Right lobe of liver (tissue), 6 donors: ENCODE measurements around the gene BTNL3. TPM values are rescaled to one million over a fixed set of nuclear protein-coding genes. Genes with fewer than 3 reads are reported as not detected.

Experiments used
- ATAC-seq, 4 donors: fragments of 200-7000 bp; cut with Tn5 transposase; one replicate each; pipeline ENCODE4 v1.9.1; 2020; ENCODE audit warnings: mild to moderate bottlenecking in 4 of 4, moderate library complexity in 4 of 4
- DNase-seq, 3 donors: peaks; one replicate each; pipeline ENCODE4 v3.0.0-alpha.2; 2020
- H3K27ac ChIP-seq, 3 donors: fragments of 200-600 bp; one replicate each; pipeline ENCODE4 v1.8.0; 2022
- H3K27me3 ChIP-seq, 2 donors: fragments of 200-600 bp; one replicate each; pipeline ENCODE4 v1.8.0; 2022
- H3K36me3 ChIP-seq, 4 donors: fragments of 200-600 bp; sonication (generic) in 1 of 4; one replicate each; pipeline versions ENCODE4 v1.5.1 to v1.8.0; 2017 to 2022; ENCODE audit warnings: control low read depth in 1 of 4
- H3K4me1 ChIP-seq, 4 donors: fragments of 200-600 bp; sonication (generic) in 1 of 4; one replicate each; pipeline versions ENCODE4 v1.5.1 to v1.8.0; 2017 to 2022; ENCODE audit warnings: control low read depth in 1 of 4
- H3K4me3 ChIP-seq, 3 donors: fragments of 200-600 bp; one replicate each; pipeline ENCODE4 v1.8.0; 2022
- H3K9me3 ChIP-seq, 4 donors: fragments of 200-600 bp; sonication (generic) in 1 of 4; one replicate each; pipeline versions ENCODE4 v1.5.1 to v1.8.0; 2017 to 2022; ENCODE audit warnings: control low read depth in 1 of 4
- POLR2A ChIP-seq: fragments of 450-650 bp; IDR thresholded peaks from one replicate; pipeline ENCODE4 v1.6.1; 2017; ENCODE audit warnings: antibody characterized with exemption, mild to moderate bottlenecking
- WGBS: methylation state at CpG from one replicate; pipeline ENCODE4 v1.1.6; 2018; ENCODE audit warnings: low coverage, low lambda C conversion rate; ENCODE audit not compliant: insufficient coverage; ENCODE audit errors: missing lambda C conversion rate; 5-methylcytosine and 5-hydroxymethylcytosine counted together
- intact Hi-C, 2 donors: fragments of 100-400 bp; cut with DNase I; formaldehyde crosslinking; loops; one replicate each; pipeline versions ENCODE4 v1.11.2 to v1.14.1; 2022
- total RNA-seq, 6 experiments: library from RNA; depleted of rRNA in 2 of 6; stranded (reverse); fragments of >200 nt in 2 of 6; fragmentation: NEBNext Ultra II Directional in 3 of 6; extraction: Animal tissue kit (Norgen Biotek cat#: 25700) in 3 of 6; gene quantifications; one replicate each; pipeline versions ENCODE4 v1.1.0 to v1.2.4, GENCODE V29; 2016 to 2023
- TF ChIP-seq, protein P1 (sequence below), 4 donors: fragments of 200-600 bp in 3 of 4; fragments of 450-650 bp in 1 of 4; IDR thresholded peaks; one replicate each; pipeline versions ENCODE4 v1.5.1 to v1.8.0; 2016 to 2022; ENCODE audit warnings: antibody characterized with exemption in 4 of 4, mild to moderate bottlenecking in 2 of 4
- donor health status: DM: no; HTN: yes; CAD: no.
- donor health status: DM: no; HTN: no; CAD: no.
- donor health status: DM: no; HTN: no; CAD: no.
- donor health status: DM: no; HTN: yes; CAD: no.
- donor health status: DM: no; HTN: yes; CAD: no.

BTNL3 gene
- total RNA-seq, 6 experiments from 2014 or later = not detected

DNA sequence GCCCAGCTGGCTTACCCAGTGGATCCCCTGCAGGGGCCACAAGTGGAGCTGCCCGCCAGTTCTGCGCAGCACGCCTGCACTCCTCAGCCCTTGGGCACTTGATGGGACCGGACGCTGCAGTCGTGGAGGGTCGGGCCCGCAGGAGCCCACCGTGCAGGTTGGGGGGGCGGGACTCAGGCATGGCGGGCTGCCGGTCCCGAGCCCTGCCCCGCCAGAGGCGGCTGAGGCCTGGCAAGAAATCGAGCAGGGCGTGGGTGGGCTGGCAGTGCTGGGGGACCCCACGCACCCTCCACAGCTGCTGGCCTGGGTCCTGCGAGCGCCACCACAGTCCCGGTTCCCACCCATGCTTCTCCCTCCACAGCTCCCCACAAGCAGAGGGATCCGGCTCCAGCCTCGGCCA is 19.2 kb upstream of the BTNL3 start:
- TF ChIP-seq POLR2A = no peak
- TF ChIP-seq, protein P1, sequence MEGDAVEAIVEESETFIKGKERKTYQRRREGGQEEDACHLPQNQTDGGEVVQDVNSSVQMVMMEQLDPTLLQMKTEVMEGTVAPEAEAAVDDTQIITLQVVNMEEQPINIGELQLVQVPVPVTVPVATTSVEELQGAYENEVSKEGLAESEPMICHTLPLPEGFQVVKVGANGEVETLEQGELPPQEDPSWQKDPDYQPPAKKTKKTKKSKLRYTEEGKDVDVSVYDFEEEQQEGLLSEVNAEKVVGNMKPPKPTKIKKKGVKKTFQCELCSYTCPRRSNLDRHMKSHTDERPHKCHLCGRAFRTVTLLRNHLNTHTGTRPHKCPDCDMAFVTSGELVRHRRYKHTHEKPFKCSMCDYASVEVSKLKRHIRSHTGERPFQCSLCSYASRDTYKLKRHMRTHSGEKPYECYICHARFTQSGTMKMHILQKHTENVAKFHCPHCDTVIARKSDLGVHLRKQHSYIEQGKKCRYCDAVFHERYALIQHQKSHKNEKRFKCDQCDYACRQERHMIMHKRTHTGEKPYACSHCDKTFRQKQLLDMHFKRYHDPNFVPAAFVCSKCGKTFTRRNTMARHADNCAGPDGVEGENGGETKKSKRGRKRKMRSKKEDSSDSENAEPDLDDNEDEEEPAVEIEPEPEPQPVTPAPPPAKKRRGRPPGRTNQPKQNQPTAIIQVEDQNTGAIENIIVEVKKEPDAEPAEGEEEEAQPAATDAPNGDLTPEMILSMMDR (IDR thresholded peaks at IDR 0.05) = no peak
- Histone ChIP-seq H3K36me3 (no peaks in the 10 kb centered on the region), H3K27ac (no peak overlapping the region), H3K4me3 (no peak overlapping the region), H3K9me3 (no peaks in the 10 kb centered on the region), H3K27me3 (no peaks in the 10 kb centered on the region), H3K4me1 (no peaks in the 10 kb centered on the region)
- no CpG with 5 or more reads among the region's 23 CpGs for WGBS
- ATAC-seq (peak in 1 of 4 donors; percentile 25), DNase-seq (no peak)
- intact Hi-C loops = no loop called here

DNA sequence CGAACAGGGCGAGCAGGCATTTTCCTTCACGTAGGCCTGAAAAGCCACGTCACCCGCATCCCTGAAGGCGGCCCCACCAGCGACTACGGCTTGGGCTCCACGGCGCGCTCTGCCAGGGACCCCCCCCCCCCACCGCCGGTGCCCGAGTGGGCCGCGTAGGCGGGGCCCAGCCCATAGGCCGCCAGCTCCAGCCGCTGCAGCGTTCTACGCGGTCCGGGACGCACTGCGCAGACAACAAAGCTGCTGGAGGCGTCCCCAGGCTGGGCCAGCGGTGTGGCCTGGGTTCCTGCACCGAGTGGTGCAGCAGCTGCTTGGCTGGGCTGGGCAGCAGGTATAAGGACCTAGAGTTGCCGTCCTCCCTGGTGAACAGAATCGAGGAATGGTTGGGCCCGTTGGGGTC is 18.3 kb upstream of the BTNL3 start:
- no CpG with 5 or more reads among the region's 31 CpGs for WGBS
- no peak overlapping the region for H3K4me3 ChIP-seq
- H3K4me1 ChIP-seq = no peaks in the 10 kb centered on the region
- no peaks in the 10 kb centered on the region for H3K9me3 ChIP-seq
- no peaks in the 10 kb centered on the region for H3K27me3 ChIP-seq
- no peak for ATAC-seq
- no peak for TF ChIP-seq POLR2A
- TF ChIP-seq, protein P1 (IDR thresholded peaks at IDR 0.05) = no peak
- H3K27ac ChIP-seq = no peak overlapping the region
- H3K36me3 ChIP-seq = no peaks in the 10 kb centered on the region
- intact Hi-C loops = no loop called here
- no peak for DNase-seq

DNA sequence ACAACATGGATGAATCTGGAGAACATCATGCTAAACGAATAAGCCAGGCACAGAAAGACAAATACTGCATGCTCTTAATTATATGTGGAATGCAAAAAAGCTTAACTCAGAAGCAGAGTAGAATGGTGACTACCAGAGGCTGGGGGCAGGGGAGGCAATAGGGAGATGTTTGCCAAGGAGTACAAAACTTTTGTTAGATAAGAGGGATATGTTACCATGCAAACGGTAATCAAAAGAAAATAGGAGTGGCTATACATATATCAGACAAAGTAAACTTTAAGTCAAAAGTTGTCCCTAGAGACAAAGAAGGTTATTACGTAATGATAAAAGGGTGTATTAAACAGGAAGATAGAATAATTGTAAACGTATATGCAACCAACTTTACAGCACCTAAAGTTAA is 17.8 kb upstream of the BTNL3 start:
- no peak for DNase-seq
- WGBS = 55% methylated on average over 4 of the region's 4 CpGs

DNA sequence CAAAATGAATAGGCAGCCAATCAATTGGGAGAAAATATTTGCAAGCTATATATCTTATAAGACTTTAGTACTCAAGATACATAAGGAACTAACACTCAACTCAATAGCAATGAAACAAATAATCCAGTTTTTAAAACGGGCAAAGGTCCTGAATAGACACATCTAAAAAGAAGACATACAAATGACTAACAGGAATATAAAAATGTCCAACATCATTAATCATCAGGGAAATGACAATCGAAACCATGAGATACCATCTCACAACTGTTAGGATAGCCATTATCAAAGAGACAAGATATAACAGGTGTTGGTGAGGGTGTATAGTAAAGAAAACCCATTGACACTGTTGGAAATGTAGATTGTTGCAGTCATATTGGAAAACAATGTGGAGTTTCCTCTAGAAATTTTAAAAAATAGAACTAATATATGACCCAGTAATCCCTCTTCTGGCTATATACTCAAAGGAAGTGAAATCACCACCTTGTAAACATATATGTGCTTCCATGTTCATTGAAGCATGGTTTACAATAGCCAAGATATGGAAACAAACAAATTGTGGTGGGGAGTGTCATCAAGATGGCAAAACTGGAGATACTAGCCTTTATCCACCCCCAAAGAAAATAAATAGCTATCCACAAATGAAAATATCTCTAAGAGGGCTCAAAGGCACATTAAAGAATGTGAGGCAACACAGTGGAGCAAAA is 13.9 kb upstream of the BTNL3 start:
- intact Hi-C loops = no loop called here
- Histone ChIP-seq H3K9me3 (no peaks in the 10 kb centered on the region), H3K36me3 (no peaks in the 10 kb centered on the region), H3K27me3 (no peaks in the 10 kb centered on the region), H3K27ac (no peak overlapping the region), H3K4me1 (no peaks in the 10 kb centered on the region), H3K4me3 (no peak overlapping the region)
- TF ChIP-seq, protein P1 (IDR thresholded peaks at IDR 0.05) = no peak
- no peak for TF ChIP-seq POLR2A
- ATAC-seq (no peak), DNase-seq (no peak)
- WGBS = 64% methylated on average over 2 of the region's 2 CpGs

More for the DNA sequence above, 17.8 kb upstream of the BTNL3 start:
- no peaks in the 10 kb centered on the region for H3K9me3 ChIP-seq
- no peak for ATAC-seq
- no peak for TF ChIP-seq POLR2A
- TF ChIP-seq, protein P1 (IDR thresholded peaks at IDR 0.05) = no peak
- no peak overlapping the region for H3K27ac ChIP-seq
- H3K4me3 ChIP-seq = no peak overlapping the region
- intact Hi-C loops = no loop called here
- H3K36me3 ChIP-seq = no peaks in the 10 kb centered on the region
- no peaks in the 10 kb centered on the region for H3K4me1 ChIP-seq
- no peaks in the 10 kb centered on the region for H3K27me3 ChIP-seq
